ENCODE measurements around the gene SCGB1D1. TPM values are rescaled to one million over a fixed set of nuclear protein-coding genes. Genes with fewer than 3 reads are reported as not detected.
"Not testable (repeated sequence)": the region's sequence is repeated elsewhere in the genome, so short reads cannot be mapped to it uniquely, and the experiment has no call there.

The SCGB1D1 gene
- total and polyA plus RNA-seq, 4 donors = not detected

- intact Hi-C loops (cut with DNase I) = no loop called here
- Histone ChIP-seq H3K36me3 (ENCODE audit: control insufficient read depth in 1 of 2, insufficient read depth in 2 of 2, low read length in 1 of 2) (no peaks in the 10 kb centered on the region), H3K9me3 (ENCODE audit: control insufficient read depth, low read length) (no peaks in the 10 kb centered on the region), H3K4me1 (ENCODE audit: control insufficient read depth in 1 of 2, insufficient read depth in 2 of 2, low read length in 2 of 2) (no peaks in the 10 kb centered on the region), H3K27ac (ENCODE audit: low read depth in 1 of 2, low read length in 2 of 2) (no peak overlapping the region), H3K27me3 (ENCODE audit: control insufficient read depth in 1 of 2, insufficient read depth in 2 of 2, low read length in 1 of 2) (no peaks in the 10 kb centered on the region), H3K4me3 (ENCODE audit: low read length in 2 of 2) (no peak overlapping the region)
- 72 to 74% methylated on average over 6 of the region's 6 CpGs for WGBS, 2 donors
- ATAC-seq (ENCODE audit: low FRiP score) (no peak), DNase-seq (no peak)
These were observed 12.9 kb downstream of the SCGB1D1 start for GRCh38 chr11:62202910-62203309.

GRCh38 chr11:62204430-62204829 is 14.4 kb downstream of the SCGB1D1 start:
- intact Hi-C loops (cut with DNase I) = no loop called here
- ATAC-seq (ENCODE audit: low FRiP score) = no peak
- no peak overlapping the region for H3K4me3 ChIP-seq (ENCODE audit: low read length in 2 of 2)

GRCh38 chr11:62205441-62205840 is 15.4 kb downstream of the SCGB1D1 start:
- H3K27ac ChIP-seq (ENCODE audit: low read depth in 1 of 2, low read length in 2 of 2) = no peak overlapping the region
- no peak overlapping the region for H3K4me3 ChIP-seq (ENCODE audit: low read length in 2 of 2)
- DNase-seq (no peak), ATAC-seq (ENCODE audit: low FRiP score) (no peak)
- 89 to 90% methylated on average over 7 of the region's 7 CpGs for WGBS, 2 donors
- no peaks in the 10 kb centered on the region for H3K9me3 ChIP-seq (ENCODE audit: control insufficient read depth, low read length)
- H3K4me1 ChIP-seq (ENCODE audit: control insufficient read depth in 1 of 2, insufficient read depth in 2 of 2, low read length in 2 of 2) = no peaks in the 10 kb centered on the region
- no peaks in the 10 kb centered on the region for H3K27me3 ChIP-seq (ENCODE audit: control insufficient read depth in 1 of 2, insufficient read depth in 2 of 2, low read length in 1 of 2)
- H3K36me3 ChIP-seq (ENCODE audit: control insufficient read depth in 1 of 2, insufficient read depth in 2 of 2, low read length in 1 of 2) = no peaks in the 10 kb centered on the region
- intact Hi-C loops (cut with DNase I) = no loop called here

More at GRCh38 chr11:62204430-62204829, 14.4 kb downstream of the SCGB1D1 start:
- Histone ChIP-seq H3K27ac (ENCODE audit: low read depth in 1 of 2, low read length in 2 of 2) (no peak overlapping the region), H3K9me3 (ENCODE audit: control insufficient read depth, low read length) (no peaks in the 10 kb centered on the region), H3K27me3 (ENCODE audit: control insufficient read depth in 1 of 2, insufficient read depth in 2 of 2, low read length in 1 of 2) (no peaks in the 10 kb centered on the region), H3K36me3 (ENCODE audit: control insufficient read depth in 1 of 2, insufficient read depth in 2 of 2, low read length in 1 of 2) (no peaks in the 10 kb centered on the region), H3K4me1 (ENCODE audit: control insufficient read depth in 1 of 2, insufficient read depth in 2 of 2, low read length in 2 of 2) (no peaks in the 10 kb centered on the region)
- WGBS, 2 donors = 81 to 83% methylated on average over 5 of the region's 5 CpGs
- no peak for DNase-seq

- H3K36me3 ChIP-seq (ENCODE audit: control insufficient read depth in 1 of 2, insufficient read depth in 2 of 2, low read length in 1 of 2); DNase-seq; H3K4me1 ChIP-seq (ENCODE audit: control insufficient read depth in 1 of 2, insufficient read depth in 2 of 2, low read length in 2 of 2); H3K9me3 ChIP-seq (ENCODE audit: control insufficient read depth, low read length); H3K27ac ChIP-seq (ENCODE audit: low read depth in 1 of 2, low read length in 2 of 2); intact Hi-C loops (cut with DNase I); ATAC-seq (ENCODE audit: low FRiP score); H3K4me3 ChIP-seq (ENCODE audit: low read length in 2 of 2); H3K27me3 ChIP-seq (ENCODE audit: control insufficient read depth in 1 of 2, insufficient read depth in 2 of 2, low read length in 1 of 2): not testable (repeated sequence)
- 91 to 93% methylated on average over 12 of the region's 12 CpGs for WGBS, 2 donors
These were observed 16.5 kb downstream of the SCGB1D1 start for GRCh38 chr11:62206276-62207066.

- DNase-seq (no peak), ATAC-seq (ENCODE audit: low FRiP score) (no peak)
- H3K36me3 ChIP-seq (ENCODE audit: control insufficient read depth in 1 of 2, insufficient read depth in 2 of 2, low read length in 1 of 2) = no peaks in the 10 kb centered on the region
- 67 to 68% methylated on average over 4 of the region's 4 CpGs for WGBS, 2 donors
- no peak overlapping the region for H3K4me3 ChIP-seq (ENCODE audit: low read length in 2 of 2)
- H3K27ac ChIP-seq (ENCODE audit: low read depth in 1 of 2, low read length in 2 of 2) = no peak overlapping the region
- no peaks in the 10 kb centered on the region for H3K9me3 ChIP-seq (ENCODE audit: control insufficient read depth, low read length)
- H3K4me1 ChIP-seq (ENCODE audit: control insufficient read depth in 1 of 2, insufficient read depth in 2 of 2, low read length in 2 of 2) = no peaks in the 10 kb centered on the region
- no peaks in the 10 kb centered on the region for H3K27me3 ChIP-seq (ENCODE audit: control insufficient read depth in 1 of 2, insufficient read depth in 2 of 2, low read length in 1 of 2)
- intact Hi-C loops (cut with DNase I) = no loop called here
These were observed 18.7 kb downstream of the SCGB1D1 start for GRCh38 chr11:62208785-62209144.

GRCh38 chr11:62217191-62217748 is 27.3 kb downstream of the SCGB1D1 start:
- 40 to 43% methylated on average over 5 of the region's 5 CpGs for WGBS, 2 donors

GRCh38 chr11:62221498-62221897 is 31.5 kb downstream of the SCGB1D1 start:
- ATAC-seq (ENCODE audit: low FRiP score) = no peak
- no peaks in the 10 kb centered on the region for H3K27me3 ChIP-seq (ENCODE audit: control insufficient read depth in 1 of 2, insufficient read depth in 2 of 2, low read length in 1 of 2)
- 92 to 93% methylated on average over 3 of the region's 3 CpGs for whole genome bisulfite sequencing, 2 donors
- H3K36me3 ChIP-seq (ENCODE audit: control insufficient read depth in 1 of 2, insufficient read depth in 2 of 2, low read length in 1 of 2) = no peaks in the 10 kb centered on the region
- H3K4me1 ChIP-seq (ENCODE audit: control insufficient read depth in 1 of 2, insufficient read depth in 2 of 2, low read length in 2 of 2) = no peaks in the 10 kb centered on the region
- H3K27ac ChIP-seq (ENCODE audit: low read depth in 1 of 2, low read length in 2 of 2) = no peak overlapping the region
- DNase-seq = no peak
- H3K9me3 ChIP-seq (ENCODE audit: control insufficient read depth, low read length) = peaks cover 4% of the 10 kb centered on the region
- intact Hi-C loops (cut with DNase I) = no loop called here
- no peak overlapping the region for H3K4me3 ChIP-seq (ENCODE audit: low read length in 2 of 2)

More at GRCh38 chr11:62217191-62217748, 27.3 kb downstream of the SCGB1D1 start:
- H3K27me3 ChIP-seq (ENCODE audit: control insufficient read depth in 1 of 2, insufficient read depth in 2 of 2, low read length in 1 of 2) = no peaks in the 10 kb centered on the region
- H3K27ac ChIP-seq (ENCODE audit: low read depth in 1 of 2, low read length in 2 of 2) = no peak overlapping the region
- no peak for DNase-seq
- H3K36me3 ChIP-seq (ENCODE audit: control insufficient read depth in 1 of 2, insufficient read depth in 2 of 2, low read length in 1 of 2) = no peaks in the 10 kb centered on the region
- H3K9me3 ChIP-seq (ENCODE audit: control insufficient read depth, low read length) = peaks cover 4% of the 10 kb centered on the region
- H3K4me3 ChIP-seq (ENCODE audit: low read length in 2 of 2) = no peak overlapping the region
- ATAC-seq (ENCODE audit: low FRiP score) = no peak
- no peaks in the 10 kb centered on the region for H3K4me1 ChIP-seq (ENCODE audit: control insufficient read depth in 1 of 2, insufficient read depth in 2 of 2, low read length in 2 of 2)
- intact Hi-C loops (cut with DNase I) = no loop called here

GRCh38 chr11:62223095-62223494 is 33.1 kb downstream of the SCGB1D1 start:
- no peak for ATAC-seq (ENCODE audit: low FRiP score)
- intact Hi-C loops (cut with DNase I) = no loop called here
- Histone ChIP-seq H3K36me3 (ENCODE audit: control insufficient read depth in 1 of 2, insufficient read depth in 2 of 2, low read length in 1 of 2) (no peaks in the 10 kb centered on the region), H3K27ac (ENCODE audit: low read depth in 1 of 2, low read length in 2 of 2) (no peak overlapping the region), H3K4me1 (ENCODE audit: control insufficient read depth in 1 of 2, insufficient read depth in 2 of 2, low read length in 2 of 2) (no peaks in the 10 kb centered on the region), H3K9me3 (ENCODE audit: control insufficient read depth, low read length) (peaks cover 4% of the 10 kb centered on the region), H3K4me3 (ENCODE audit: low read length in 2 of 2) (no peak overlapping the region), H3K27me3 (ENCODE audit: control insufficient read depth in 1 of 2, insufficient read depth in 2 of 2, low read length in 1 of 2) (no peaks in the 10 kb centered on the region)
- DNase-seq = no peak

- no peaks in the 10 kb centered on the region for H3K4me1 ChIP-seq (ENCODE audit: control insufficient read depth in 1 of 2, insufficient read depth in 2 of 2, low read length in 2 of 2)
- no peak overlapping the region for H3K27ac ChIP-seq (ENCODE audit: low read depth in 1 of 2, low read length in 2 of 2)
- DNase-seq (no peak), ATAC-seq (ENCODE audit: low FRiP score) (no peak)
- no peak overlapping the region for H3K4me3 ChIP-seq (ENCODE audit: low read length in 2 of 2)
- no peaks in the 10 kb centered on the region for H3K27me3 ChIP-seq (ENCODE audit: control insufficient read depth in 1 of 2, insufficient read depth in 2 of 2, low read length in 1 of 2)
- no peaks in the 10 kb centered on the region for H3K36me3 ChIP-seq (ENCODE audit: control insufficient read depth in 1 of 2, insufficient read depth in 2 of 2, low read length in 1 of 2)
- intact Hi-C loops (cut with DNase I) = no loop called here
- H3K9me3 ChIP-seq (ENCODE audit: control insufficient read depth, low read length) = no peaks in the 10 kb centered on the region
These were observed 43.7 kb downstream of the SCGB1D1 start for GRCh38 chr11:62233730-62234129.

All from aorta (tissue), 5 donors.